Brain microvascular endothelial cell (primary cell): ENCODE measurements around the gene TASOR.
"Not testable (repeated sequence)": the region's sequence is repeated elsewhere in the genome, so short reads cannot be mapped to it uniquely, and the experiment has no call there.

Source experiments
- DNase-seq: peaks from one replicate; pipeline ENCODE4 v3.0.0-alpha.2; 2020
- H3K27ac ChIP-seq: fragments of 250-450 bp; sonication (Bioruptor Pico); 2 replicates; pipeline ENCODE4 v1.5.1; 2020; ENCODE audit warnings: mild to moderate bottlenecking, moderate library complexity
- H3K27me3 ChIP-seq: fragments of 250-450 bp; sonication (Bioruptor Pico); replicated peaks from 2 replicates; pipeline ENCODE4 v1.5.1; 2020; ENCODE audit warnings: mild to moderate bottlenecking
- H3K36me3 ChIP-seq: fragments of 250-450 bp; sonication (Bioruptor Pico); replicated peaks from 2 replicates; pipeline ENCODE4 v1.5.1; 2020; ENCODE audit warnings: mild to moderate bottlenecking
- H3K4me3 ChIP-seq: 2 replicates; pipeline ENCODE4 v1.5.1; 2011; ENCODE audit warnings: low read depth, mild to moderate bottlenecking, control low read depth, low read length, moderate library complexity
- CTCF ChIP-seq: IDR thresholded peaks from 2 replicates; pipeline ENCODE4 v1.5.1; 2011; ENCODE audit warnings: low read depth, mild to moderate bottlenecking, moderate library complexity, low read length, control low read depth, inconsistent platforms; ENCODE audit errors: missing control alignments
- in situ Hi-C: cut with HindIII; loops from 2 replicates; pipeline ENCODE4 v1.10.0; 2017; ENCODE audit warnings: low sequenced_read_pairs, low pct_ligation_motif_present

Gene TASOR

GRCh38 chr3:56694867-56695683 lies 12.0 kb upstream of the TASOR start:
- no peak overlapping the region for H3K27ac ChIP-seq
- H3K36me3 ChIP-seq: no peaks in the 10 kb centered on the region
- no peak overlapping the region for H3K4me3 ChIP-seq
- H3K27me3 ChIP-seq: no peaks in the 10 kb centered on the region
- in situ Hi-C loops: no loop called here
- DNase-seq: no peak
- no peak for TF ChIP-seq CTCF

GRCh38 chr3:56693750-56694149 lies 10.7 kb upstream of the TASOR start:
- H3K27me3 ChIP-seq: no peaks in the 10 kb centered on the region
- no peak overlapping the region for H3K4me3 ChIP-seq
- TF ChIP-seq CTCF: no peak
- H3K36me3 ChIP-seq: no peaks in the 10 kb centered on the region
- H3K27ac ChIP-seq: no peak overlapping the region
- no peak for DNase-seq
- in situ Hi-C loops: no loop called here

- in situ Hi-C loops, H3K4me3 ChIP-seq, H3K27me3 ChIP-seq, H3K36me3 ChIP-seq, H3K27ac ChIP-seq, DNase-seq: not testable (repeated sequence)
Observed at GRCh38 chr3:56692520-56693433, 9.7 kb upstream of the TASOR start.

DNA sequence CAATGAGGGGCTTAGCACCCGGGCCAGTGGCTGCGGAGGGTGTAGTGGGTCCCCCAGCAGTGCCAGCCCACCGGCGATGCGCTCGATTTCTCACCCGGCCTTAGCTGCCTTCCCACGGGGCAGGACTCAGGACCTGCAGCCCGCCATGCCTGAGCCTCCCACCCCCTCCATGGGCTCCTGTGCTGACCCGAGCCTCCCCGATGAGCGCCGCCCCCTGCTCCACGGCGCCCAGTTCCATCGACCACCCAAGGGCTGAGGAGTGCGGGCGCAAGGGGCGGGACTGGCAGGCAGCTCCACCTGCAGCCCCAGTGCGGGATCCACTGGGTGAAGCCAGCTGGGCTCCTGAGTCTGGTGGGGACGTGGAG lies 8.9 kb upstream of the TASOR start:
- H3K4me3 ChIP-seq, DNase-seq, H3K36me3 ChIP-seq, H3K27ac ChIP-seq, in situ Hi-C loops, H3K27me3 ChIP-seq: not testable (repeated sequence)

- no peak for DNase-seq
- in situ Hi-C loops: no loop called here
- Histone ChIP-seq H3K27ac (no peak overlapping the region), H3K27me3 (no peaks in the 10 kb centered on the region), H3K36me3 (no peaks in the 10 kb centered on the region), H3K4me3 (no peak overlapping the region)
- no peak for TF ChIP-seq CTCF
Observed at GRCh38 chr3:56691165-56692000, 8.3 kb upstream of the TASOR start.

- Histone ChIP-seq H3K4me3 (no peak overlapping the region), H3K36me3 (no peaks in the 10 kb centered on the region), H3K27me3 (no peaks in the 10 kb centered on the region), H3K27ac (no peak overlapping the region)
- TF ChIP-seq CTCF: no peak
- no peak for DNase-seq
- in situ Hi-C loops: no loop called here
Observed at GRCh38 chr3:56689303-56689702, 6.2 kb upstream of the TASOR start.
